ENCODE data around the gene AZU1.
"Not testable (repeated sequence)": the region's sequence is repeated elsewhere in the genome, so short reads cannot be mapped to it uniquely, and the experiment has no call there.

Gene AZU1

GRCh38 chr19:810883-811489 lies 16.7 kb upstream of the AZU1 start:
- DNase-seq = no peak

- no peak for DNase-seq
Measured at GRCh38 chr19:811506-812048, 16.1 kb upstream of the AZU1 start.

GRCh38 chr19:812049-812746 lies 15.4 kb upstream of the AZU1 start:
- DNase-seq = no peak

- DNase-seq = no peak
Measured at GRCh38 chr19:812747-813218, 14.9 kb upstream of the AZU1 start.

GRCh38 chr19:813219-814151 lies 14.2 kb upstream of the AZU1 start:
- DNase-seq = no peak

- DNase-seq = no peak
Measured at GRCh38 chr19:814152-815078, 13.2 kb upstream of the AZU1 start.

GRCh38 chr19:815079-815774 lies 12.4 kb upstream of the AZU1 start:
- no peak for DNase-seq

GRCh38 chr19:815775-816499 lies 11.7 kb upstream of the AZU1 start:
- no peak for DNase-seq

- no peak for DNase-seq
Measured at GRCh38 chr19:816500-816857, 11.2 kb upstream of the AZU1 start.

- not testable (repeated sequence) for DNase-seq
Measured at GRCh38 chr19:820212-820611, 7.4 kb upstream of the AZU1 start.

- DNase-seq = no peak
Measured at GRCh38 chr19:821231-821824, 6.3 kb upstream of the AZU1 start.

- DNase-seq = no peak
Measured at GRCh38 chr19:821825-822503, 5.7 kb upstream of the AZU1 start, which contains the start of gene PLPPR3. Gene PLPPR3 (minus strand): TSS chr19:821955. CDS start chr19:821559, 396 bp downstream.

- peak in 1 of 2 experiments; percentile 22 for DNase-seq
Measured at GRCh38 chr19:823565-824121, 4.0 kb upstream of the AZU1 start.

- no peak for DNase-seq
Measured at GRCh38 chr19:824885-825284, 2.8 kb upstream of the AZU1 start.

GRCh38 chr19:825897-826644 lies 1.6 kb upstream of the AZU1 start:
- no peak for DNase-seq

GRCh38 chr19:827314-827709 lies 325 bp upstream of the AZU1 start:
- DNase-seq = no peak

GRCh38 chr19:829129-829758 lies 1.6 kb downstream of the AZU1 start:
- DNase-seq = no peak

All from AML-193 (cell line).